Measurements from ENCODE around the gene C16orf96.

C16orf96 gene

GRCh38 chr16:4618645-4619418 is 62.7 kb downstream of the C16orf96 start:
- DNase-seq (ENCODE audit: low read depth): no peak

- DNase-seq (ENCODE audit: low read depth): no peak
These were observed 67.5 kb downstream of the C16orf96 start for GRCh38 chr16:4623593-4623992.

GRCh38 chr16:4624015-4624826 is 68.1 kb downstream of the C16orf96 start, which contains the start of gene MGRN1:
Gene MGRN1 (plus strand): TSS chr16:4624826. CDS start chr16:4624961, 135 bp downstream.
- DNase-seq (ENCODE audit: low read depth): peak; percentile 89

GRCh38 chr16:4624827-4625559 is 68.9 kb downstream of the C16orf96 start:
- peak; percentile 36 for DNase-seq (ENCODE audit: low read depth)

GRCh38 chr16:4625560-4626159 is 69.5 kb downstream of the C16orf96 start:
- DNase-seq (ENCODE audit: low read depth): no peak

- DNase-seq (ENCODE audit: low read depth): no peak
These were observed 70.3 kb downstream of the C16orf96 start for GRCh38 chr16:4626396-4626795.

GRCh38 chr16:4628283-4628682 is 72.1 kb downstream of the C16orf96 start:
- DNase-seq (ENCODE audit: low read depth): no peak

GRCh38 chr16:4631444-4631843 is 75.3 kb downstream of the C16orf96 start:
- no peak for DNase-seq (ENCODE audit: low read depth)

GRCh38 chr16:4633910-4634635 is 77.9 kb downstream of the C16orf96 start:
- no peak for DNase-seq (ENCODE audit: low read depth)

- no peak for DNase-seq (ENCODE audit: low read depth)
These were observed 78.6 kb downstream of the C16orf96 start for GRCh38 chr16:4634768-4635167.

GRCh38 chr16:4636196-4636595 is 80.1 kb downstream of the C16orf96 start:
- DNase-seq (ENCODE audit: low read depth): no peak

GRCh38 chr16:4637501-4638166 is 81.5 kb downstream of the C16orf96 start:
- DNase-seq (ENCODE audit: low read depth): no peak

- DNase-seq (ENCODE audit: low read depth): no peak
These were observed 83.9 kb downstream of the C16orf96 start for GRCh38 chr16:4639899-4640509.

GRCh38 chr16:4640572-4641305 is 84.6 kb downstream of the C16orf96 start:
- DNase-seq (ENCODE audit: low read depth): no peak

- DNase-seq (ENCODE audit: low read depth): no peak
These were observed 85.2 kb downstream of the C16orf96 start for GRCh38 chr16:4641306-4641687.

- no peak for DNase-seq (ENCODE audit: low read depth)
These were observed 85.8 kb downstream of the C16orf96 start for GRCh38 chr16:4641895-4642294.

GRCh38 chr16:4646773-4647643 is 90.9 kb downstream of the C16orf96 start:
- no peak for DNase-seq (ENCODE audit: low read depth)

GRCh38 chr16:4647644-4647980 is 91.5 kb downstream of the C16orf96 start:
- DNase-seq (ENCODE audit: low read depth): no peak

GRCh38 chr16:4648917-4649316 is 92.8 kb downstream of the C16orf96 start:
- no peak for DNase-seq (ENCODE audit: low read depth)
